ENCODE results near the gene CRACR2B.

DNA sequence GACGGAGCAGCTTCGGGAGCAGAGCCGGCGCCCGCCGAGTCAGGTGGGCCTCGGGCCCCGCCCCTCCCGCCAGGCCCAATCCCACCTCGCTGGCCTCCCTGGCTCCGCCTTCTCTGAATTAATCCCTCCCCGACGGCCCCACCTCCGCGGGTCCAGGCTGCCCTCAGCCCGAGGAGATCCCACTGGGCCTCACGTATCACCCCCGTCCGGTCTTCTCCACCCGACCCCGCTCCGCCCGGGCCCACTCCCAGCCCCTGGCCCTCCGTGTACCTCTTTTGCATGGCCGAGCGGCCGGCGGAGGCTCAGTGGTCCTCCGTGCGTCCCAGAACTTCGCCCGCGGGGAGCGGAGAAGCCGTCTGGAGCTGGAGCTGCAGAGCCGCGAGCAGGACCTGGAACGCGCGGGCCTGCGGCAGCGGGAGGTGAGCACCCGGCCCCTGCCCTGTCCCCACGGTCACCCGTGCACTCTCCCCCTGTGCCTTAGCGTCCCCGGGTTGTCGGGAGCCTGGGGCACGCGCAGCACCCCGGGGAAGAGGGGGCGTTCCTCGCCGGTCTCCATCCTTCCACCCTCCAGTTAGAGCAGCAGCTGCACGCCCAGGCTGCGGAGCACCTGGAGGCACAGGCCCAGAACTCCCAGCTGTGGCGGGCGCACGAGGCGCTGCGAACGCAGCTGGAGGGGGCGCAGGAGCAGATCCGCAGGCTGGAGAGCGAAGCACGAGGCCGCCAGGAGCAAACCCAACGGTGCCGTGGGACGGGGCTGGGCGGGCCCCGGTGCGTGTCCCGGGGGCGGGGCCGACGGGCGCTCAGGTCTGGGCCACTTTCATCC, 2.8 kb downstream of the CRACR2B start:
- TF ChIP-seq GATA3 (IDR thresholded peaks at IDR 0.05; ENCODE audit: low read depth, low read length), result no peak
- no peak for TF ChIP-seq GATA2 (IDR thresholded peaks at IDR 0.05; ENCODE audit: low read depth, low read length)
